Spleen (tissue), 11 donors: ENCODE data around the gene ATP2B1. TPM values are rescaled to one million over a fixed set of nuclear protein-coding genes. Genes with fewer than 3 reads are reported as not detected.

Experiments
- DNase-seq: peaks from one replicate; pipeline ENCODE4 v3.0.0-alpha.2; 2020
- H3K27ac ChIP-seq, 8 donors: fragments of 200-600 bp; sonication (generic) in 7 of 8; 1 replicate in 4 of 8; 2 replicates in 4 of 8; pipeline versions ENCODE4 v1.5.0 to v1.8.0; 2016 to 2021; ENCODE audit warnings: inconsistent platforms in 4 of 8, mild to moderate bottlenecking in 4 of 8, moderate library complexity in 1 of 8
- H3K27me3 ChIP-seq, 7 donors: fragments of 200-600 bp; sonication (generic) in 6 of 7; replicated peaks in 1 of 7; 1 replicate in 4 of 7; 2 replicates in 3 of 7; pipeline versions ENCODE4 v1.5.0 to v1.8.0; 2016 to 2021; ENCODE audit warnings: inconsistent platforms in 3 of 7, mild to moderate bottlenecking in 1 of 7
- H3K36me3 ChIP-seq, 6 donors: fragments of 200-600 bp; sonication (generic) in 5 of 6; 1 replicate in 4 of 6; 2 replicates in 2 of 6; pipeline versions ENCODE4 v1.5.0 to v1.8.0; 2016 to 2021; ENCODE audit warnings: inconsistent platforms in 2 of 6
- H3K4me1 ChIP-seq, 6 donors: fragments of 200-600 bp; sonication (generic) in 5 of 6; 1 replicate in 3 of 6; 2 replicates in 3 of 6; pipeline versions ENCODE4 v1.5.0 to v1.8.0; 2016 to 2021; ENCODE audit warnings: inconsistent platforms in 3 of 6
- H3K4me3 ChIP-seq, 8 donors: fragments of 200-600 bp; sonication (generic) in 7 of 8; 1 replicate in 4 of 8; 2 replicates in 4 of 8; pipeline versions ENCODE4 v1.5.0 to v1.8.0; 2016 to 2021; ENCODE audit warnings: inconsistent platforms in 4 of 8, mild to moderate bottlenecking in 4 of 8, moderate library complexity in 2 of 8
- H3K9me3 ChIP-seq, 8 donors: fragments of 200-600 bp; sonication (generic) in 7 of 8; 1 replicate in 4 of 8; 2 replicates in 4 of 8; pipeline versions ENCODE4 v1.5.0 to v1.8.0; 2016 to 2021; ENCODE audit warnings: inconsistent platforms in 4 of 8
- CTCF ChIP-seq, 11 experiments: fragments of 200-600 bp in 7 of 11; fragments of 450-650 bp in 4 of 11; sonication (generic) in 4 of 11; IDR thresholded peaks in 8 of 11; conservative IDR thresholded peaks in 3 of 11; 1 replicate in 7 of 11; 2 replicates in 4 of 11; pipeline versions ENCODE4 v1.4.0 to v1.8.0; 2016 to 2021; ENCODE audit warnings: antibody characterized with exemption in 11 of 11, inconsistent platforms in 4 of 11, mild to moderate bottlenecking in 1 of 11
- POLR2A ChIP-seq, 3 donors: fragments of 450-650 bp; IDR thresholded peaks; one replicate each; pipeline ENCODE4 v1.5.1; 2017; ENCODE audit warnings: antibody characterized with exemption in 3 of 3, mild to moderate bottlenecking in 1 of 3
- POLR2AphosphoS5 ChIP-seq, 3 donors: sonication (generic); formaldehyde crosslinking; IDR thresholded peaks; one replicate each; pipeline ENCODE4 v1.5.1; 2017; ENCODE audit warnings: antibody characterized with exemption in 3 of 3
- WGBS, 5 donors: extraction: QIAGEN DNeasy Blood & Tissue Kit in 3 of 5; methylation state at CpG; one replicate each; pipeline versions ENCODE4 v1.1.5 to v1.1.7; 2013 to 2018; 5-methylcytosine and 5-hydroxymethylcytosine counted together
- intact Hi-C: fragments of 100-400 bp; cut with DNase I; formaldehyde crosslinking; loops from one replicate; pipeline ENCODE4 v1.15.0; 2023; ENCODE audit warnings: low total_unique reads
- polyA plus RNA-seq, 3 donors: library from polyadenylated mRNA; stranded (reverse); fragments of 200-250 nt; gene quantifications; one replicate each; pipeline ENCODE4 v1.2.1, GENCODE V29; 2013
- total RNA-seq, 7 donors: library from RNA; depleted of rRNA in 3 of 7; stranded (reverse); fragments of >200 nt in 3 of 7; fragmentation: NEBNext Ultra II Directional in 4 of 7; extraction: Animal tissue kit (Norgen Biotek cat#: 25700) in 4 of 7; gene quantifications; one replicate each; pipeline versions ENCODE4 v1.1.0 to v1.2.1, GENCODE V29; 2016 to 2021
- donor health status: healthy with polysubstance abuse.
- donor health status: DM: no; HTN: no; CAD: no; lungs with moderate emphysema.
- donor health status: DM: no; HTN: no; CAD: no.
- donor health status: Bipolar disorder and iron deficiency.
- donor health status: healthy.
- donor health status: DM: no; HTN: no; CAD: no.
- donor health status: DM: yes; HTN: yes; CAD: no.

ATP2B1 gene
- total and polyA plus RNA-seq, 10 donors: 13.2 to 130 (median 75.6) TPM

GRCh38 chr12:89694542-89694941, 14.1 kb downstream of the ATP2B1 start:
- 91 to 97% (median 96%) methylated on average over 5 of the region's 5 CpGs for WGBS, 5 donors
- Histone ChIP-seq H3K27me3 (no peaks in the 10 kb centered on the region), H3K9me3 (no peaks in the 10 kb centered on the region), H3K4me1 (peaks cover 17 to 96% (median 70%) of the 10 kb centered on the region in 6 donors), H3K4me3 (no peak overlapping the region), H3K36me3 (no peaks in the 10 kb centered on the region), H3K27ac (no peak overlapping the region)
- DNase-seq: no peak
- intact Hi-C loops: no loop called here
- TF ChIP-seq CTCF (IDR thresholded peaks at IDR 0.05 in 8 of 11, conservative IDR thresholded peaks at IDR 0.05 in 3 of 11) (no peak), POLR2AphosphoS5 (IDR thresholded peaks at IDR 0.05) (no peak), POLR2A (IDR thresholded peaks at IDR 0.05) (no peak)

GRCh38 chr12:89693639-89694202, 14.9 kb downstream of the ATP2B1 start:
- TF ChIP-seq POLR2AphosphoS5 (IDR thresholded peaks at IDR 0.05): no peak
- TF ChIP-seq POLR2A (IDR thresholded peaks at IDR 0.05): no peak
- no peak for TF ChIP-seq CTCF (IDR thresholded peaks at IDR 0.05 in 8 of 11, conservative IDR thresholded peaks at IDR 0.05 in 3 of 11)
- no peaks in the 10 kb centered on the region for H3K27me3 ChIP-seq
- no peaks in the 10 kb centered on the region for H3K9me3 ChIP-seq
- DNase-seq: no peak
- peaks cover 17 to 96% (median 71%) of the 10 kb centered on the region in 6 donors for H3K4me1 ChIP-seq
- no peaks in the 10 kb centered on the region for H3K36me3 ChIP-seq
- peak overlapping the region in 1 of 8 donors; percentile 3 for H3K27ac ChIP-seq
- WGBS, 5 donors: 75 to 81% (median 77%) methylated on average over 3 of the region's 3 CpGs
- no peak overlapping the region for H3K4me3 ChIP-seq
- intact Hi-C loops: no loop called here

- H3K27ac ChIP-seq: no peak overlapping the region
- 70 to 87% (median 76%) methylated on average over 1 of the region's 1 CpG for WGBS, 5 donors
- DNase-seq: no peak
- H3K4me3 ChIP-seq: no peak overlapping the region
- no peaks in the 10 kb centered on the region for H3K27me3 ChIP-seq
- H3K36me3 ChIP-seq: no peaks in the 10 kb centered on the region
- peaks cover 17 to 96% (median 74%) of the 10 kb centered on the region in 6 donors for H3K4me1 ChIP-seq
- intact Hi-C loops: no loop called here
- no peaks in the 10 kb centered on the region for H3K9me3 ChIP-seq
- TF ChIP-seq CTCF (IDR thresholded peaks at IDR 0.05 in 8 of 11, conservative IDR thresholded peaks at IDR 0.05 in 3 of 11) (no peak), POLR2A (IDR thresholded peaks at IDR 0.05) (no peak), POLR2AphosphoS5 (IDR thresholded peaks at IDR 0.05) (no peak)
These were observed 16.2 kb downstream of the ATP2B1 start for GRCh38 chr12:89692439-89692838.

GRCh38 chr12:89691659-89692058, 17.0 kb downstream of the ATP2B1 start:
- intact Hi-C loops: no loop called here
- TF ChIP-seq CTCF (IDR thresholded peaks at IDR 0.05 in 8 of 11, conservative IDR thresholded peaks at IDR 0.05 in 3 of 11) (no peak), POLR2AphosphoS5 (IDR thresholded peaks at IDR 0.05) (no peak), POLR2A (IDR thresholded peaks at IDR 0.05) (no peak)
- no peak overlapping the region for H3K27ac ChIP-seq
- no peaks in the 10 kb centered on the region for H3K9me3 ChIP-seq
- WGBS, 5 donors: 67 to 85% (median 83%) methylated on average over 1 of the region's 1 CpG
- H3K4me1 ChIP-seq: peaks cover 13 to 88% (median 67%) of the 10 kb centered on the region in 6 donors
- no peak for DNase-seq
- H3K4me3 ChIP-seq: no peak overlapping the region
- H3K27me3 ChIP-seq: no peaks in the 10 kb centered on the region
- no peaks in the 10 kb centered on the region for H3K36me3 ChIP-seq
